Measurements from ENCODE around the gene IPO13. TPM values are rescaled to one million over a fixed set of nuclear protein-coding genes. Genes with fewer than 3 reads are reported as not detected.

Gene IPO13
- total RNA-seq, 1 experiment from 2014 or later, result 10.1 TPM

- DNase-seq (ENCODE audit: extremely low read depth, low read depth), result no peak
Observed at GRCh38 chr1:43970911-43971310, 24.2 kb downstream of the IPO13 start.

GRCh38 chr1:43971336-43971980 lies 24.7 kb downstream of the IPO13 start:
- no peak for DNase-seq (ENCODE audit: extremely low read depth, low read depth)

- DNase-seq (ENCODE audit: extremely low read depth, low read depth), result no peak
Observed at GRCh38 chr1:43973981-43974442, 27.3 kb downstream of the IPO13 start.

- DNase-seq (ENCODE audit: extremely low read depth, low read depth), result peak; percentile 86
Observed at GRCh38 chr1:43974443-43975248, 27.9 kb downstream of the IPO13 start, which contains the start of gene ATP6V0B. ATP6V0B (plus strand) TSS chr1:43974960; CDS start chr1:43975041, 81 bp downstream.

- DNase-seq (ENCODE audit: extremely low read depth, low read depth), result no peak
Observed at GRCh38 chr1:43975249-43975961, 28.7 kb downstream of the IPO13 start.

GRCh38 chr1:43976045-43976444 lies 29.3 kb downstream of the IPO13 start:
- no peak for DNase-seq (ENCODE audit: extremely low read depth, low read depth)

- no peak for DNase-seq (ENCODE audit: extremely low read depth, low read depth)
Observed at GRCh38 chr1:43976890-43977289, 30.1 kb downstream of the IPO13 start.

GRCh38 chr1:43977376-43978263 lies 30.9 kb downstream of the IPO13 start:
- DNase-seq (ENCODE audit: extremely low read depth, low read depth), result no peak

GRCh38 chr1:43978264-43978550 lies 31.5 kb downstream of the IPO13 start:
- DNase-seq (ENCODE audit: extremely low read depth, low read depth), result no peak

GRCh38 chr1:43978551-43979260 lies 32.0 kb downstream of the IPO13 start, which contains the start of gene B4GALT2:
B4GALT2 (plus strand) TSS chr1:43979210; CDS start chr1:43981161, 1,951 bp downstream.
- no peak for DNase-seq (ENCODE audit: extremely low read depth, low read depth)

GRCh38 chr1:43979261-43979527 lies 32.4 kb downstream of the IPO13 start:
- no peak for DNase-seq (ENCODE audit: extremely low read depth, low read depth)

- DNase-seq (ENCODE audit: extremely low read depth, low read depth), result no peak
Observed at GRCh38 chr1:43979528-43980254, 32.9 kb downstream of the IPO13 start.

- no peak for DNase-seq (ENCODE audit: extremely low read depth, low read depth)
Observed at GRCh38 chr1:43980255-43981134, 33.7 kb downstream of the IPO13 start.

- DNase-seq (ENCODE audit: extremely low read depth, low read depth), result no peak
Observed at GRCh38 chr1:43981135-43981491, 34.4 kb downstream of the IPO13 start.

GRCh38 chr1:43981636-43982035 lies 34.9 kb downstream of the IPO13 start:
- no peak for DNase-seq (ENCODE audit: extremely low read depth, low read depth)

- DNase-seq (ENCODE audit: extremely low read depth, low read depth), result no peak
Observed at GRCh38 chr1:43982241-43982640, 35.5 kb downstream of the IPO13 start.

GRCh38 chr1:43982808-43983207 lies 36.1 kb downstream of the IPO13 start:
- no peak for DNase-seq (ENCODE audit: extremely low read depth, low read depth)

- DNase-seq (ENCODE audit: extremely low read depth, low read depth), result no peak
Observed at GRCh38 chr1:43983253-43983899, 36.6 kb downstream of the IPO13 start.
